HG02973 (cell line): ENCODE measurements around the gene FAM131B.

Experiments
- ATAC-seq: cut with Tn5 transposase; IDR thresholded peaks from one replicate; pipeline ENCODE4 v1.9.1; 2021; ENCODE audit warnings: moderate library complexity; ENCODE audit not compliant: unreplicated experiment

The FAM131B gene

DNA sequence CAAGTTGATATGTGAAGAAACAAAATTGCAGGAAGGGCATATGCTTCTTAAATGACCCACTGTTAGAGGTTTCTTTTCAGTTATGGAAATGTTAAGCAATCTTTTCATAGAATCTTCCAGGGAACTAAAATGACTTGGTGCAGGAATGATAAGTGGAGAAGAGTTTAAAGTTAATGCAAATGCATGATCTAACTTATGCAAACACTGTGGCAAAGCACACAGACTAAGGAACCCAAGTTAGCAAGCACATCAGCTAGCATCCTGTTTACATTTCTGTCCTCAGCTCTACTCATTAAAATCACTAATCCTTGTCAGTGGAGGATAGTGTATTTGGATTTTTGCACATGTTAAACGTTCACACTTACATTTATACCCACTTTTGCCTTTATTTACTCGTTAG lies 37.3 kb downstream of the FAM131B start:
- peak; percentile 42 for ATAC-seq

- no peak for ATAC-seq
These were observed 38.9 kb downstream of the FAM131B start for GRCh38 chr7:143323653-143324052.

- ATAC-seq = no peak
These were observed 39.5 kb downstream of the FAM131B start for GRCh38 chr7:143322760-143323633.

DNA sequence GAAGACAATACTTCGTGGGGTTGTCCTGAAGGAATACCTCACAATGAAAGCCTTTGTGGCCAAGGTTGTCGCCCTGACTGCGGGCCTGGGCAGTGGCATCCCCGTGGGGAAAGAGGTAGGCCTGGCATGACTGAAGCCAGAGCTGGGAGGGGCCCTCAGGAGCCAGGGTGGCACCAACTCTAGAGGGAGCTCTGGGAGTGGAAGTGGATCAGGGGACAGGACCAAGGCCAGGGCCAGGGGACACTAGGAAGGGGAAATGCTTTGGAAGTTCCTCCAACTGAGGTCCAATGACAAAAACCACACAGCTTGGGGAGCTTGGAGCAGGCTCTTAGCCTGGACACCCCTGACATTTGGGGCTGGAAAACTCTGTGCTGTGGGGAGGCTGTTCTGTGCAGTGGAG lies 40.8 kb downstream of the FAM131B start:
- ATAC-seq = no peak

GRCh38 chr7:143321242-143321641 lies 41.3 kb downstream of the FAM131B start:
- no peak for ATAC-seq

- ATAC-seq = no peak
These were observed 41.9 kb downstream of the FAM131B start for GRCh38 chr7:143320620-143321019.

- ATAC-seq = no peak
These were observed 43.9 kb downstream of the FAM131B start for GRCh38 chr7:143318661-143319060.

DNA sequence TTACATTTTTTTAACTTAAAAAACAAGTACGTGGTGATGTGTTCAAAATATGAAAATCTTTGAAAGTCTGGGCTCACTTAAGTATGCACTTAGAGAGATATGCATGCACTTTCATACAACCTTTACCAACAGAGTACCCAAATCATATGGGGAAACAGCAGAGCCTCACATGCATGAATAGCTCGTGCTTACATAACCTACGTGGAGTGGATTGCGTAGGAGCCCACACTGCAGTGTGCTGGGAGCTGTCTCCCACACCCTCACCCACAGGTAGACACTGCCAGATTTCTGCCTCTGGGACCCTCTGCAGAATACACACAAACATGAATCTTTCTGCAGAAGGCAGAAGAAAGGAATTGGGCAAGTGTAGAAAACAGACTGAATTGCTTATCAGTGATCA lies 46.0 kb downstream of the FAM131B start:
- ATAC-seq = no peak

- no peak for ATAC-seq
These were observed 46.7 kb downstream of the FAM131B start, which contains the start of gene CLCN1 for GRCh38 chr7:143315776-143316175. CLCN1 (plus strand) TSS chr7:143316111; CDS start chr7:143316213, 102 bp downstream.

DNA sequence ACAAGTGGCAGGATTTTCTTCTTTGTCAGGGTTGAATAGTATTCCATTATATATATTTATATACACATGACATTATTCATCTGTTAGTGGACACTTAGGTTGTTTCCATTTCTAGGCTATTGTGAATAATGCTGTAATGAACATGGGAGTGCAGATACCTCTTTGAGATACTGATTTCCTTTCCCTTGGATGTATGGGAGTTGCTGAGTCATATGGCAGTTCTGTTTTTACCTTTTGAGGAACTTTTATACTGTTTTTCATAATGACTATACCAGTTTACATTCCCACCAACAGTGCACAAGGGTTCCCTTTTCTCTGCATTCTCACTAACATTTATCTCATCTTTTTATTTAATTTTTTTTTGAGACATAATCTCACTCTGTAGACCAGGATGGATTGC lies 48.4 kb downstream of the FAM131B start:
- no peak for ATAC-seq

GRCh38 chr7:143308632-143309031 lies 53.9 kb downstream of the FAM131B start:
- ATAC-seq = no peak

- ATAC-seq = no peak
These were observed 57.0 kb downstream of the FAM131B start for GRCh38 chr7:143305423-143306070.

GRCh38 chr7:143304938-143305337 lies 57.6 kb downstream of the FAM131B start:
- ATAC-seq = no peak

DNA sequence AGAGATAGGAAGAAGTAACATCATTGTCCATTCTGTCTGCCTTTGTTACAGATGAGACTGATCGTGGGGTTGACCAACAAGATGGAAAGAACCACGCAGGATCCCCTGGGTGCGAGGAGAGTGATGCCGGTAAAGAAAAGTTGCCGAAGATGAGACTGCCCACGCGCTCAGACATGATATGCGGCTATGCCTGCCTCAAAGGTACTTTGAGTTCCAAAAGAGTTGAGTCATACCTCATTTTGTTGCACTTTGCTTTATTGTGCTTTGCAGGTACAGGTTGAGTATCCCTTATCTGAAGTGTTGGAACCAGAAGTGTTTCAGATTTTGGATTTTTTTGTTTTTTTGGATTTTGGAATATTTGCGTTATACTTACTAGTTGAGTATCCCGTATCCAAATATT lies 58.8 kb downstream of the FAM131B start:
- ATAC-seq = no peak
